ENCODE measurements around the gene PCDHGA9. TPM values are rescaled to one million over a fixed set of nuclear protein-coding genes. Genes with fewer than 3 reads are reported as not detected.
"Not testable (repeated sequence)": the region's sequence is repeated elsewhere in the genome, so short reads cannot be mapped to it uniquely, and the experiment has no call there.

PCDHGA9 gene
- total RNA-seq, 1 experiment from 2014 or later, result 1.1 TPM

DNA sequence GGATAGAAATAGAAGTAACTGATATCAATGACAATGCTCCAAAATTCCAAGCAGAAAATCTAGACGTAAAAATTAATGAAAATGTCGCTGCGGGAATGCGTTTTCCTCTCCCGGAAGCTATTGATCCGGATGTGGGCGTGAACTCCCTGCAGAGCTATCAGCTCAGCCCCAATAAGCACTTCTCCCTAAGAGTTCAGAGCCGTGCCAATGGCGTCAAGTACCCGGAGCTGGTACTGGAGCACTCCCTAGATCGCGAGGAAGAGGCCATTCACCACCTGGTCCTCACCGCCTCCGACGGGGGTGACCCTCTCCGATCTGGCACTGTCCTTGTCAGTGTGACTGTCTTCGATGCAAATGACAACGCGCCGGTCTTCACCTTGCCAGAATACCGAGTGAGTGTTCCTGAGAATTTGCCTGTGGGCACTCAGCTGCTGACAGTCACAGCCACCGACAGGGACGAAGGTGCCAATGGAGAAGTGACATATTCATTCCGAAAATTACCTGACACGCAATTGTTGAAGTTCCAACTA, 11.0 kb downstream of the PCDHGA9 start:
- DNase-seq (ENCODE audit: low read depth), result no peak

DNA sequence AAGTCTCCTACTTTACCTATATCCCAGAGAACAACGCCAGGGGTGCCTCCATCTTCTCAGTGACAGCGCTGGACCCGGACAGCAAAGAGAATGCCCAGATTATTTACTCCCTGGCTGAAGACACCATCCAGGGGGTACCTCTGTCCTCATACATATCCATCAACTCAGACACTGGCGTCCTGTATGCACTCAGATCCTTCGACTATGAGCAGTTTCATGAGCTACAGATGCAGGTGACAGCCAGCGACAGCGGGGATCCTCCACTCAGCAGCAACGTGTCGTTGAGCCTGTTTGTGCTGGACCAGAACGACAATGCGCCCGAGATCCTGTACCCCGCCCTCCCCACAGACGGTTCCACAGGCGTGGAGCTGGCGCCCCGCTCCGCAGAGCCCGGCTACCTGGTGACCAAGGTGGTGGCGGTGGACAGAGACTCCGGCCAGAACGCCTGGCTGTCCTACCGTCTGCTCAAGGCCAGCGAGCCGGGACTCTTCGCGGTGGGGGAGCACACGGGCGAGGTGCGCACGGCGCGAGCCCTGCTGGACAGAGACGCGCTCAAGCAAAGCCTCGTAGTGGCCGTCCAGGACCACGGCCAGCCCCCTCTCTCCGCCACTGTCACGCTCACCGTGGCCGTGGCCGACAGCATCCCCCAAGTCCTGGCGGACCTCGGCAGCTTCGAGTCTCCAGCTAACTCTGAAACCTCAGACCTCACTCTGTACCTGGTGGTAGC, 12.1 kb downstream of the PCDHGA9 start:
- DNase-seq (ENCODE audit: low read depth), result not testable (repeated sequence)

DNA sequence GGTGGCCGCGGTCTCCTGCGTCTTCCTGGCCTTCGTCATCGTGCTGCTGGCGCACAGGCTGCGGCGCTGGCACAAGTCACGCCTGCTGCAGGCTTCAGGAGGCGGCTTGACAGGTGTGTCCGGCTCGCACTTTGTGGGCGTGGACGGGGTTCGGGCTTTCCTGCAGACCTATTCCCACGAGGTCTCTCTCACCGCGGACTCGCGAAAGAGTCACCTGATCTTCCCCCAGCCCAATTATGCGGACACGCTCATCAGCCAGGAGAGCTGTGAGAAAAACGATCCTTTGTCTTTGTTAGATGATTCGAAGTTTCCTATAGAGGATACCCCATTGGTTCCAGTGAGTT, 12.7 kb downstream of the PCDHGA9 start:
- DNase-seq (ENCODE audit: low read depth), result not testable (repeated sequence)

DNA sequence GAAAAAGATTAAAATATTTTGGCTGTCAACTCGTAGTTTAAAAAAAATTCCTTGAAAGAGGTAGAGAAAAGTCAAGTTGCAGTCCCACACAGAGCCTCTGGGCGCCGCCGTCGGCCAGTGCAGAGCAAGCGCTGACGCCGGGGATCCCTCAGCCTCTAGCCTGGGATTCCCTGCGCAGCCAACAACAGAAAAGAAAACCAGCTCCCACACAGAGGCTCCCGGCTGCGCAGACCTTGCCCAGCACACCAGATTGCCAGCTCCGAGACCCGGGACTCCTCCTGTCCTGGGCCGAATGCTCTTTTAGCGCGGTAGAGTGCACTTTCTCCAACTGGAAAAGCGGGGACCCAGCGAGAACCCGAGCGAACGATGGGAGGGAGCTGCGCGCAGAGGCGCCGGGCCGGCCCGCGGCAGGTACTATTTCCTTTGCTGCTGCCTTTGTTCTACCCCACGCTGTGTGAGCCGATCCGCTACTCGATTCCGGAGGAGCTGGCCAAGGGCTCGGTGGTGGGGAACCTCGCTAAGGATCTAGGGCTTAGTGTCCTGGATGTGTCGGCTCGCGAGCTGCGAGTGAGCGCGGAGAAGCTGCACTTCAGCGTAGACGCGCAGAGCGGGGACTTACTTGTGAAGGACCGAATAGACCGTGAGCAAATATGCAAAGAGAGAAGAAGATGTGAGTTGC, 15.1 kb downstream of the PCDHGA9 start, which contains the start of gene PCDHGB7:
Gene PCDHGB7, plus strand, starts transcription at position 184 of the 679 bp plus-strand sequence. Its CDS starts 183 bp downstream, at position 367.
- DNase-seq (ENCODE audit: low read depth), result not testable (repeated sequence)

- no peak for DNase-seq (ENCODE audit: low read depth)
Observed at GRCh38 chr5:141419074-141419880, 16.7 kb downstream of the PCDHGA9 start.

GRCh38 chr5:141420855-141421488, 18.4 kb downstream of the PCDHGA9 start, which contains the start of gene PCDHGA11:
Gene PCDHGA11, plus strand, starts transcription at chr5:141421051. Its CDS starts 177 bp downstream, at chr5:141421228.
- DNase-seq (ENCODE audit: low read depth), result peak; percentile 57

DNA sequence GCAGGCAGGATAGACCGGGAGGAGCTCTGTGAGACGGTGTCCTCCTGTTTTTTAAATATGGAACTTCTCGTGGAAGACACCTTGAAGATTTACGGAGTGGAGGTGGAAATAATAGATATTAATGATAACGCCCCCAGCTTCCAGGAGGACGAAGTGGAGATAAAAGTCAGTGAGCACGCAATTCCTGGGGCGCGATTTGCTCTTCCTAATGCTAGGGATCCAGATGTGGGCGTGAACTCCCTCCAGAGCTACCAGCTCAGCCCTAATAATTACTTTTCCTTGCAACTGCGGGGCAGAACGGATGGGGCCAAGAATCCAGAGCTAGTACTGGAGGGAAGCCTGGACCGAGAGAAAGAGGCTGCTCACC, 18.9 kb downstream of the PCDHGA9 start:
- no peak for DNase-seq (ENCODE audit: low read depth)

GRCh38 chr5:141422742-141423291, 20.2 kb downstream of the PCDHGA9 start:
- DNase-seq (ENCODE audit: low read depth), result no peak

DNA sequence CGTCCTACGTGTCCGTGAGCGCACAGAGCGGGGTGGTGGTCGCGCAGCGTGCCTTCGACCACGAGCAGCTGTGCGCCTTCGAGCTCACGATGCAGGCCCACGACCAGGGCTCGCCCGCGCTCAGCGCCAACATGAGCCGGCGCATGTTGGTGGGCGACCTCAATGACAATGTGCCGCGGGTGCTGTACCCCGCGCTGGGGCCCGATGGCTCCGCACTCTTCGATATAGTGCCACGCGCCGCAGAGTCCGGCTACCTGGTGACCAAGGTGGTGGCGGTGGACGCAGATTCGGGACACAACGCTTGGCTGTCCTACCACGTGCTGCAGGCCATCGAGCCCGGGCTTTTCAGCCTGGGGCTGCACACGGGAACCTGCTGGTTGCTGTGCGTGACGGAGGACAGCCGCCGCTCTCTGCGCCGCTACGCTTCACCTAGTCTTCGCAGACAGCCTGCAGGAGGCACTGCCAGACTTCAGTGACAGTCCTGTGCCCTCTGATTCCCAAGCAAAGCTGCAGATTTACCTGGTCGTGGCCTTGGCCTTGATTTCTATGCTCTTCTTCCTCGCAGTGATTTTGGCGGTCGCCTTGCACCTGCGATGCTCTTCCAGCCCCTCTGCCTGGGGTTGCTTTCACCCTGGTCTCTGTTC, 25.3 kb downstream of the PCDHGA9 start:
- DNase-seq (ENCODE audit: low read depth), result no peak

DNA sequence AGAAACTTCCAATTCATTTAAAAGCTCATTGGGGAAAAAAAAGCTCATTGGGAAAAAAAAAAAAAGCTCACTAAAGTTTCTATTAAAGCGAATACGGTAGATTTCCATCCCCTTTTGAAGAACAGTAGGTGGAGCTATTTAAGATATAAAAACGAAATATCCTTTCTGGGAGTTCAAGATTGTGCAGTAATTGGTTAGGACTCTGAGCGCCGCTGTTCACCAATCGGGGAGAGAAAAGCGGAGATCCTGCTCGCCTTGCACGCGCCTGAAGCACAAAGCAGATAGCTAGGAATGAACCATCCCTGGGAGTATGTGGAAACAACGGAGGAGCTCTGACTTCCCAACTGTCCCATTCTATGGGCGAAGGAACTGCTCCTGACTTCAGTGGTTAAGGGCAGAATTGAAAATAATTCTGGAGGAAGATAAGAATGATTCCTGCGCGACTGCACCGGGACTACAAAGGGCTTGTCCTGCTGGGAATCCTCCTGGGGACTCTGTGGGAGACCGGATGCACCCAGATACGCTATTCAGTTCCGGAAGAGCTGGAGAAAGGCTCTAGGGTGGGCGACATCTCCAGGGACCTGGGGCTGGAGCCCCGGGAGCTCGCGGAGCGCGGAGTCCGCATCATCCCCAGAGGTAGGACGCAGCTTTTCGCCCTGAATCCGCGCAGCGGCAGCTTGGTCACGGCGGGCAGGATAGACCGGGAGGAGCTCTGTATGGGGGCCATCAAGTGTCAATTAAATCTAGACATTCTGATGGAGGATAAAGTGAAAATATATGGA, 27.9 kb downstream of the PCDHGA9 start, which contains the start of gene PCDHGA12:
Gene PCDHGA12, plus strand, starts transcription at position 176 of the 782 bp plus-strand sequence. Its CDS starts 253 bp downstream, at position 429.
- peak; percentile 88 for DNase-seq (ENCODE audit: low read depth)

DNA sequence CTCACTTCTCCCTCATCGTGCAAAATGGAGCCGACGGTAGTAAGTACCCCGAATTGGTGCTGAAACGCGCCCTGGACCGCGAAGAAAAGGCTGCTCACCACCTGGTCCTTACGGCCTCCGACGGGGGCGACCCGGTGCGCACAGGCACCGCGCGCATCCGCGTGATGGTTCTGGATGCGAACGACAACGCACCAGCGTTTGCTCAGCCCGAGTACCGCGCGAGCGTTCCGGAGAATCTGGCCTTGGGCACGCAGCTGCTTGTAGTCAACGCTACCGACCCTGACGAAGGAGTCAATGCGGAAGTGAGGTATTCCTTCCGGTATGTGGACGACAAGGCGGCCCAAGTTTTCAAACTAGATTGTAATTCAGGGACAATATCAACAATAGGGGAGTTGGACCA, 28.7 kb downstream of the PCDHGA9 start:
- peak; percentile 19 for DNase-seq (ENCODE audit: low read depth)

DNA sequence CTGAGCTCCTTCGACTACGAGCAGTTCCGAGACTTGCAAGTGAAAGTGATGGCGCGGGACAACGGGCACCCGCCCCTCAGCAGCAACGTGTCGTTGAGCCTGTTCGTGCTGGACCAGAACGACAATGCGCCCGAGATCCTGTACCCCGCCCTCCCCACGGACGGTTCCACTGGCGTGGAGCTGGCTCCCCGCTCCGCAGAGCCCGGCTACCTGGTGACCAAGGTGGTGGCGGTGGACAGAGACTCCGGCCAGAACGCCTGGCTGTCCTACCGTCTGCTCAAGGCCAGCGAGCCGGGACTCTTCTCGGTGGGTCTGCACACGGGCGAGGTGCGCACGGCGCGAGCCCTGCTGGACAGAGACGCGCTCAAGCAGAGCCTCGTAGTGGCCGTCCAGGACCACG, 29.7 kb downstream of the PCDHGA9 start:
- not testable (repeated sequence) for DNase-seq (ENCODE audit: low read depth)

DNA sequence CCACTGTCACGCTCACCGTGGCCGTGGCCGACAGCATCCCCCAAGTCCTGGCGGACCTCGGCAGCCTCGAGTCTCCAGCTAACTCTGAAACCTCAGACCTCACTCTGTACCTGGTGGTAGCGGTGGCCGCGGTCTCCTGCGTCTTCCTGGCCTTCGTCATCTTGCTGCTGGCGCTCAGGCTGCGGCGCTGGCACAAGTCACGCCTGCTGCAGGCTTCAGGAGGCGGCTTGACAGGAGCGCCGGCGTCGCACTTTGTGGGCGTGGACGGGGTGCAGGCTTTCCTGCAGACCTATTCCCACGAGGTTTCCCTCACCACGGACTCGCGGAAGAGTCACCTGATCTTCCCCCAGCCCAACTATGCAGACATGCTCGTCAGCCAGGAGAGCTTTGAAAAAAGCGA, 30.1 kb downstream of the PCDHGA9 start:
- not testable (repeated sequence) for DNase-seq (ENCODE audit: low read depth)

DNA sequence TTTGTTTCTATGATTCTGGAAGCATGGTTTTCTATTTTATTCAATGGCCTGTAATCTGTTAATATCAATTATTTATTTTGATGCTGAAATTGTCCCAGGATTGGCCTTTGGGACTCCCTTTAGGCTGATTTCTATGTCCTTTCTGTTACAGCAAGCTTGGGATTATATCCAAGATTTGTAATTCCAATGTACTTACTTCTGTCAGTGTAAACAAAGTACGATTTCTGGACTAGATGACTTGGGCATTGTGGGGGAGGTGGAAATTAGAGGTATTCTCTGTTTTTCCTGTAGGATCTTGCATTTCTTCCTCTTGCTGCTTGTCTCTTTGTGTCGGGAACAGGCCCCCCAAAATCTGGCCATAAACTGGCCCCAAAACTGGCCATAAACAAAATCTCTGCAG, 31.4 kb downstream of the PCDHGA9 start:
- DNase-seq (ENCODE audit: low read depth), result no peak

GRCh38 chr5:141437221-141437620, 34.6 kb downstream of the PCDHGA9 start:
- no peak for DNase-seq (ENCODE audit: low read depth)

GRCh38 chr5:141439411-141440141, 37.0 kb downstream of the PCDHGA9 start:
- peak; percentile 32 for DNase-seq (ENCODE audit: low read depth)

GRCh38 chr5:141440341-141440740, 37.8 kb downstream of the PCDHGA9 start:
- DNase-seq (ENCODE audit: low read depth), result no peak

DNA sequence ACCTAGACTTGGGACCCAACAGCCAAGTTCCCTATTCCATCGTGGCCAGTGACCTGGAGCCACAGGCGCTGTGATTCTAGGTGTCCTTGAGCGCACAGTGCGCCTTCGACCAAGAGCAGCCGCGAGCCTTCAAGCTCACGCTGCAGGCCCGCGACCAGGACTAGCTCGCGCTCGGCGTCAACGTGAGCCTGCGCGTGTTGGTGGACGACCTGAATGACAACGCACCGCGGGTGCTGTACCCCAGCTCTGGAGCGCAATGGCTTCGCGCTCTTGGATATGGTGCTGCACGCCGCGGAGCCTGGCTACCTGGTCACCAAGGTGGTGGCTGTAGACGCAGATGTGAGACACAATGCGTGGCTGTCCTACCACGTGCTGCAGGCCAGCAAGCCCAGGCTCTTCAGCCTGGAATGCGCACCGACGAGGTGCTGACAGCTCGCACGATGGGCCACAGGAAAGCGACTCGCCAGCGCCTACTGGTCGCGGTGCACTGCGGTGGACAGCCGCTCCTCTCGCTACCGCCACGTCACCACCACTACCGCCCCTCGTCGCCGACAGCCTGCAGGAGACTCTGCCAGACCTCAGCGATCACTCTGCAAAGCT, 39.1 kb downstream of the PCDHGA9 start:
- no peak for DNase-seq (ENCODE audit: low read depth)

Measured in RPMI7951 (cell line).